Endothelial cell of umbilical vein (primary cell): Measurements from ENCODE around the gene PTH1R. TPM values are rescaled to one million over a fixed set of nuclear protein-coding genes. Genes with fewer than 3 reads are reported as not detected.

Experiments
- BruUV-seq: library from RNA; stranded (reverse); fragments of 400-500 nt; replicated peaks from 2 replicates; lab custom pipeline; 2021; lab: Mats Ljungman, UMichigan
- CTCF ChIA-PET: fragments of 300-600, 350-600 bp; sonication (Branson Sonifier 250); formaldehyde crosslinking; loops from one replicate; lab custom pipeline; 2021; ENCODE audit warnings: antibody characterized with exemption, inconsistent platforms; lab: Charles Lee
- POLR2A ChIA-PET: fragments of 300-600, 350-600 bp; sonication (Branson Sonifier 250); formaldehyde crosslinking; loops from one replicate; lab custom pipeline; 2021; ENCODE audit warnings: antibody characterized with exemption, inconsistent platforms; lab: Charles Lee
- DNase-seq: peaks from one replicate; pipeline ENCODE4 v3.0.0-alpha.2; 2011; ENCODE audit warnings: low read depth, low spot score
- FAIRE-seq: peaks from 2 replicates; lab custom pipeline; 2011; peaks lifted over from hg19 to GRCh38; lab: Jason Lieb, UNC
- H2AFZ ChIP-seq: 2 replicates; pipeline ENCODE4 v1.6.0; 2012; ENCODE audit warnings: low read depth, low read length, control low read depth, inconsistent platforms
- H3K27ac ChIP-seq: 2 replicates; pipeline ENCODE4 v1.5.1; 2011; ENCODE audit warnings: low read depth, mild to moderate bottlenecking, control low read depth, low read length, moderate library complexity; ENCODE audit not compliant: insufficient read depth
- H3K27me3 ChIP-seq, 2 experiments: 2 replicates each; pipeline versions ENCODE4 v1.6.0 to v1.6.1; 2011; ENCODE audit warnings: low read length in 2 of 2, mixed read lengths in 1 of 2; ENCODE audit not compliant: control insufficient read depth in 2 of 2, insufficient read depth in 2 of 2
- H3K36me3 ChIP-seq, 2 experiments: 2 replicates in 1 of 2; 3 replicates in 1 of 2; pipeline ENCODE4 v1.5.1; 2011; ENCODE audit warnings: low read length in 2 of 2, mild to moderate bottlenecking in 1 of 2, moderate library complexity in 1 of 2; ENCODE audit not compliant: control insufficient read depth in 2 of 2, insufficient read depth in 2 of 2; ENCODE audit errors: extremely low read depth in 1 of 2
- H3K4me1 ChIP-seq: 3 replicates; pipeline ENCODE4 v1.5.1; 2011; ENCODE audit warnings: mild to moderate bottlenecking, low read length; ENCODE audit not compliant: control insufficient read depth, insufficient read depth; ENCODE audit errors: extremely low read depth
- H3K4me2 ChIP-seq: 2 replicates; pipeline ENCODE4 v1.6.1; 2011; ENCODE audit warnings: low read length, control low read depth, mixed read lengths; ENCODE audit not compliant: insufficient read depth
- H3K4me3 ChIP-seq, 3 experiments: fragments of 200-600 bp in 1 of 3; sonication (generic), shearing (Covaris generic) in 1 of 3; replicated peaks in 1 of 3; 2 replicates each; pipeline ENCODE4 v1.5.1; 2011 to 2016; ENCODE audit warnings: control low read depth in 3 of 3, low read length in 3 of 3, mild to moderate bottlenecking in 2 of 3, inconsistent platforms in 1 of 3, low read depth in 1 of 3, moderate library complexity in 1 of 3; ENCODE audit not compliant: insufficient read depth in 1 of 3
- H3K79me2 ChIP-seq: 2 replicates; pipeline ENCODE4 v1.6.0; 2012; ENCODE audit warnings: low read length, inconsistent platforms; ENCODE audit not compliant: control insufficient read depth, insufficient read depth
- H3K9ac ChIP-seq: replicated peaks from 2 replicates; pipeline ENCODE3; 2011; ENCODE audit warnings: low read length, control low read depth; ENCODE audit not compliant: insufficient read depth; ENCODE audit errors: extremely low read depth
- H3K9me1 ChIP-seq: replicated peaks from 3 replicates; pipeline ENCODE4 v1.6.0; 2011; ENCODE audit warnings: mild to moderate bottlenecking, low read length; ENCODE audit not compliant: control insufficient read depth, insufficient read depth; ENCODE audit errors: extremely low read depth
- H3K9me3 ChIP-seq: replicated peaks from 2 replicates; pipeline ENCODE4 v1.5.1; 2012; ENCODE audit warnings: low read length, inconsistent platforms; ENCODE audit not compliant: control insufficient read depth, insufficient read depth
- H4K20me1 ChIP-seq: replicated peaks from 2 replicates; pipeline ENCODE3; 2011; ENCODE audit warnings: mild to moderate bottlenecking, low read length; ENCODE audit not compliant: control insufficient read depth, insufficient read depth; ENCODE audit errors: extremely low read depth
- CTCF ChIP-seq, 2 donors: IDR thresholded peaks; 1 replicate in 1 of 2; 2 replicates in 1 of 2; pipeline ENCODE4 v1.5.1; 2011; ENCODE audit warnings: low read length in 2 of 2, mild to moderate bottlenecking in 2 of 2, moderate library complexity in 2 of 2, control low read depth in 1 of 2, inconsistent platforms in 1 of 2, low read depth in 1 of 2; ENCODE audit not compliant: insufficient read depth in 1 of 2; ENCODE audit errors: extremely low read depth in 1 of 2
- EZH2 ChIP-seq: IDR thresholded peaks from 2 replicates; pipeline ENCODE4 v1.6.1; 2012; ENCODE audit warnings: borderline replicate concordance, low read depth, mild to moderate bottlenecking, moderate library complexity, low read length, inconsistent platforms; ENCODE audit not compliant: severe bottlenecking
- FOS ChIP-seq: IDR thresholded peaks from 2 replicates; pipeline ENCODE4 v1.6.1; 2011; ENCODE audit warnings: mild to moderate bottlenecking, low read length, moderate library complexity, borderline replicate concordance; ENCODE audit not compliant: insufficient read depth
- GATA2 ChIP-seq: IDR thresholded peaks from 2 replicates; pipeline ENCODE4 v1.7.0; 2011; ENCODE audit warnings: low read depth, mild to moderate bottlenecking, moderate library complexity, mixed read lengths, low read length; ENCODE audit not compliant: insufficient read length, insufficient read depth
- JUN ChIP-seq: IDR thresholded peaks from 2 replicates; pipeline ENCODE4 v1.6.1; 2011; ENCODE audit warnings: borderline replicate concordance, low read depth; ENCODE audit not compliant: insufficient read length, insufficient read depth
- MAX ChIP-seq: IDR thresholded peaks from 2 replicates; pipeline ENCODE4 v1.6.1; 2011; ENCODE audit not compliant: insufficient read depth, insufficient read length
- MYC ChIP-seq: IDR thresholded peaks from one replicate; pipeline ENCODE4 v1.6.1; 2011; ENCODE audit warnings: mild to moderate bottlenecking, low read depth, low read length
- POLR2A ChIP-seq: IDR thresholded peaks from 2 replicates; pipeline ENCODE4 v1.6.1; 2012; ENCODE audit warnings: low read depth, mild to moderate bottlenecking, control low read depth, low read length
- POLR2AphosphoS5 ChIP-seq: IDR thresholded peaks from 2 replicates; pipeline ENCODE4 v1.6.1; 2012; ENCODE audit warnings: low read depth, mild to moderate bottlenecking, control low read depth, low read length, moderate library complexity; ENCODE audit not compliant: insufficient read depth
- dilution Hi-C: fragments of 300-500 bp; cut with MboI; formaldehyde crosslinking; loops from one replicate; pipeline ENCODE4 v1.15.0; 2019; ENCODE audit warnings: low sequenced_read_pairs; ENCODE audit not compliant: extremely low pct_ligation_motif_present
- intact Hi-C: fragments of 100-400 bp; cut with micrococcal nuclease; formaldehyde crosslinking; loops from one replicate; pipeline ENCODE4 v1.10.0; 2022
- polyA plus RNA-seq, 4 experiments: library from polyadenylated mRNA; depleted of rRNA in 3 of 4; stranded (reverse) in 3 of 4; unstranded in 1 of 4; fragments of >200 nt; gene quantifications; 2 replicates each; pipeline versions ENCODE4 v1.2.1 to v1.2.3, GENCODE V29; 2011 to 2012; ENCODE audit warnings: missing spikeins in 1 of 4
- total RNA-seq: library from RNA; stranded (reverse); gene quantifications from 2 replicates; pipeline ENCODE4 v1.2.3, GENCODE V29; 2021

Gene PTH1R
- total and polyA plus RNA-seq, 2 donors (not counting 3 experiments of a cell fraction or from before 2014, with no cell fraction given), result 0.08 to 0.46 TPM

- dilution Hi-C loops (no loop called here), intact Hi-C loops (loop anchor here (10.0 kb wide), 1 partner anchor 413 kb away; no protein-coding TSS in a partner anchor)
- no peak overlapping the region for H3K27ac ChIP-seq
- BruUV-seq, result no TSS peak
- H3K79me2 ChIP-seq, result no peaks in the 10 kb centered on the region
- no peaks in the 10 kb centered on the region for H3K9me3 ChIP-seq
- no peak overlapping the region for H3K4me3 ChIP-seq
- H3K9me1 ChIP-seq, result no peaks in the 10 kb centered on the region
- H3K36me3 ChIP-seq, result no peaks in the 10 kb centered on the region
- H3K4me2 ChIP-seq, result no peak overlapping the region
- no peaks in the 10 kb centered on the region for H4K20me1 ChIP-seq
- no peak overlapping the region for H2AFZ ChIP-seq
- ChIA-PET POLR2A (no interaction called here), CTCF (interaction anchor here (0.9 to 2.3 kb wide), 4 partner anchors 12 to 234 kb away, joined by 3 to 8 read pairs (median 4); no protein-coding TSS in a partner anchor)
- peaks cover 1% of the 10 kb centered on the region for H3K4me1 ChIP-seq
- DNase-seq, result no peak
- no peaks in the 10 kb centered on the region for H3K27me3 ChIP-seq
- FAIRE-seq, result no peak
- no peak overlapping the region for H3K9ac ChIP-seq
- TF ChIP-seq POLR2AphosphoS5, result no peak
- TF ChIP-seq MYC, result no peak
- TF ChIP-seq CTCF (IDR thresholded peaks at IDR 0.05; ENCODE audit: extremely low read depth in 1 of 2, insufficient read depth in 1 of 2, low read depth in 1 of 2, low read length in 2 of 2), result no peak
- TF ChIP-seq POLR2A, result no peak
- no peak for TF ChIP-seq GATA2
- TF ChIP-seq EZH2, result no peak
- no peak for TF ChIP-seq MAX
- TF ChIP-seq FOS, result no peak
- no peak for TF ChIP-seq JUN
Observed at GRCh38 chr3:46897829-46898320, 20.4 kb downstream of the PTH1R start.
